ENCODE data around the gene FSTL3. TPM values are rescaled to one million over a fixed set of nuclear protein-coding genes. Genes with fewer than 3 reads are reported as not detected.

The FSTL3 gene
- total RNA-seq, 1 experiment from 2014 or later, result 7.1 TPM

GRCh38 chr19:674282-675151 is 1.7 kb upstream of the FSTL3 start:
- no TSS peak for BruUV-seq (replicated peaks)
- Mint-ChIP-seq H3K4me3 (ENCODE audit: low read depth, unreplicated experiment) (no peak overlapping the region), H3K36me3 (ENCODE audit: insufficient read depth, unreplicated experiment) (peaks cover 10% of the 10 kb centered on the region), H3K4me1 (ENCODE audit: low read depth, unreplicated experiment) (no peaks in the 10 kb centered on the region), H3K9me3 (ENCODE audit: low read depth, unreplicated experiment) (no peaks in the 10 kb centered on the region), H3K27me3 (ENCODE audit: unreplicated experiment) (no peaks in the 10 kb centered on the region), H3K27ac (ENCODE audit: unreplicated experiment) (no peak overlapping the region)
- CTCF ChIA-PET, result no interaction called here
- DNase-seq, result no peak
- intact Hi-C loops (cut with micrococcal nuclease; ENCODE audit: unreplicated experiment), result no loop called here
- no peak for TF ChIP-seq CTCF (IDR thresholded peaks at IDR 0.05; ENCODE audit: unreplicated experiment)

- H3K27me3 Mint-ChIP-seq (ENCODE audit: unreplicated experiment), result no peaks in the 10 kb centered on the region
- no peak for DNase-seq
- no peak for TF ChIP-seq CTCF (IDR thresholded peaks at IDR 0.05; ENCODE audit: unreplicated experiment)
- CTCF ChIA-PET, result no interaction called here
- intact Hi-C loops (cut with micrococcal nuclease; ENCODE audit: unreplicated experiment), result no loop called here
- peaks cover 23% of the 10 kb centered on the region for H3K36me3 Mint-ChIP-seq (ENCODE audit: insufficient read depth, unreplicated experiment)
- peak overlapping the region; percentile 63 for H3K4me3 Mint-ChIP-seq (ENCODE audit: low read depth, unreplicated experiment)
- no peaks in the 10 kb centered on the region for H3K4me1 Mint-ChIP-seq (ENCODE audit: low read depth, unreplicated experiment)
- H3K27ac Mint-ChIP-seq (ENCODE audit: unreplicated experiment), result no peak overlapping the region
- H3K9me3 Mint-ChIP-seq (ENCODE audit: low read depth, unreplicated experiment), result no peaks in the 10 kb centered on the region
- BruUV-seq (replicated peaks), result no TSS peak
Observed at GRCh38 chr19:676007-676338, 219 bp upstream of the FSTL3 start.

- TF ChIP-seq CTCF (IDR thresholded peaks at IDR 0.05; ENCODE audit: unreplicated experiment), result no peak
- intact Hi-C loops (cut with micrococcal nuclease; ENCODE audit: unreplicated experiment), result no loop called here
- CTCF ChIA-PET, result interaction anchor here (0.6 to 1.3 kb wide), 3 partner anchors 57 to 171 kb away, joined by 3 read pairs; no protein-coding TSS in a partner anchor
- peak overlapping the region; percentile 63 for H3K4me3 Mint-ChIP-seq (ENCODE audit: low read depth, unreplicated experiment)
- DNase-seq, result peak; percentile 64
- BruUV-seq (replicated peaks), result no TSS peak
- peaks cover 23% of the 10 kb centered on the region for H3K36me3 Mint-ChIP-seq (ENCODE audit: insufficient read depth, unreplicated experiment)
- no peaks in the 10 kb centered on the region for H3K27me3 Mint-ChIP-seq (ENCODE audit: unreplicated experiment)
- H3K4me1 Mint-ChIP-seq (ENCODE audit: low read depth, unreplicated experiment), result no peaks in the 10 kb centered on the region
- no peak overlapping the region for H3K27ac Mint-ChIP-seq (ENCODE audit: unreplicated experiment)
- no peaks in the 10 kb centered on the region for H3K9me3 Mint-ChIP-seq (ENCODE audit: low read depth, unreplicated experiment)
Observed at GRCh38 chr19:677201-677600, 1.0 kb downstream of the FSTL3 start.

- H3K27me3 Mint-ChIP-seq (ENCODE audit: unreplicated experiment), result no peaks in the 10 kb centered on the region
- H3K4me1 Mint-ChIP-seq (ENCODE audit: low read depth, unreplicated experiment), result no peaks in the 10 kb centered on the region
- H3K27ac Mint-ChIP-seq (ENCODE audit: unreplicated experiment), result no peak overlapping the region
- no peak for TF ChIP-seq CTCF (IDR thresholded peaks at IDR 0.05; ENCODE audit: unreplicated experiment)
- no peaks in the 10 kb centered on the region for H3K9me3 Mint-ChIP-seq (ENCODE audit: low read depth, unreplicated experiment)
- peaks cover 23% of the 10 kb centered on the region for H3K36me3 Mint-ChIP-seq (ENCODE audit: insufficient read depth, unreplicated experiment)
- BruUV-seq (replicated peaks), result TSS peak; percentile 55
- no peak overlapping the region for H3K4me3 Mint-ChIP-seq (ENCODE audit: low read depth, unreplicated experiment)
- CTCF ChIA-PET, result interaction anchor here (0.6 to 1.3 kb wide), 4 partner anchors 56 to 172 kb away, joined by 3 read pairs; no protein-coding TSS in a partner anchor
- intact Hi-C loops (cut with micrococcal nuclease; ENCODE audit: unreplicated experiment), result no loop called here
- no peak for DNase-seq
Observed at GRCh38 chr19:677601-678436, 1.6 kb downstream of the FSTL3 start.

All from Calu3 (cell line).